GM12878 (cell line): ENCODE measurements around the gene HTATIP2. TPM values are rescaled to one million over a fixed set of nuclear protein-coding genes. Genes with fewer than 3 reads are reported as not detected.

Experiments used
- ATAC-seq: fragments of 200-7000 bp; cut with Tn5 transposase; 3 replicates; pipeline ENCODE4 v1.9.1; 2020; ENCODE audit warnings: mild to moderate bottlenecking, moderate library complexity
- BruUV-seq: library from RNA; stranded (reverse); fragments of 400-500 nt; replicated peaks from 2 replicates; lab custom pipeline; 2021; lab: Mats Ljungman, UMichigan
- CTCF ChIA-PET: fragments of 300-600 bp; sonication (Branson Sonifier 250); formaldehyde crosslinking; extraction: SDS; loops from one replicate; lab custom pipeline; 2021; ENCODE audit warnings: inconsistent platforms; lab: Yijun Ruan, JAX
- POLR2A ChIA-PET: fragments of 350-600 bp; formaldehyde crosslinking; extraction: SDS; loops from one replicate; lab custom pipeline; 2021; ENCODE audit warnings: inconsistent platforms; lab: Charles Lee
- RAD21 ChIA-PET: fragments of 300-600 bp; sonication (Branson Sonifier 250); formaldehyde crosslinking; loops from one replicate; lab custom pipeline; 2023; ENCODE audit warnings: antibody characterized with exemption; ENCODE audit not compliant: unreplicated experiment; lab: Charles Lee
- SMC1A ChIA-PET: fragments of 300-600 bp; sonication (Branson Sonifier 250); formaldehyde crosslinking; loops from one replicate; lab custom pipeline; 2023; ENCODE audit not compliant: unreplicated experiment, uncharacterized antibody; lab: Charles Lee
- DNase-seq: peaks from one replicate; pipeline ENCODE4 v3.0.0-alpha.2; 2011; ENCODE audit warnings: low read depth, low spot score
- FAIRE-seq: peaks from 3 replicates; lab custom pipeline; 2011; peaks lifted over from hg19 to GRCh38; lab: Jason Lieb, UNC
- H2AFZ ChIP-seq: 2 replicates; pipeline ENCODE4 v1.6.0; 2011; ENCODE audit warnings: low read depth, low read length, control low read depth; ENCODE audit not compliant: control insufficient read depth
- H3K27ac ChIP-seq: 2 replicates; pipeline ENCODE4 v1.5.1; 2011; ENCODE audit warnings: control low read depth; ENCODE audit not compliant: control insufficient read depth, insufficient read depth
- H3K27me3 ChIP-seq, 2 experiments: replicated peaks in 1 of 2; 2 replicates each; pipeline versions ENCODE4 v1.6.0 to v1.6.1; 2011; ENCODE audit warnings: low read length in 1 of 2; ENCODE audit not compliant: control insufficient read depth in 2 of 2, insufficient read depth in 2 of 2
- H3K36me3 ChIP-seq, 2 experiments: 2 replicates each; pipeline ENCODE4 v1.5.1; 2011; ENCODE audit warnings: low read length in 1 of 2; ENCODE audit not compliant: control insufficient read depth in 2 of 2, insufficient read depth in 2 of 2
- H3K4me1 ChIP-seq: 2 replicates; pipeline ENCODE4 v1.6.1; 2011; ENCODE audit warnings: mild to moderate bottlenecking, low read length, moderate library complexity, mixed read lengths; ENCODE audit not compliant: control insufficient read depth, insufficient read depth
- H3K4me2 ChIP-seq: 2 replicates; pipeline ENCODE4 v1.6.0; 2011; ENCODE audit warnings: control low read depth; ENCODE audit not compliant: control insufficient read depth, insufficient read depth
- H3K4me3 ChIP-seq: fragments of 200-600 bp; sonication (generic); 2 replicates; pipeline ENCODE4 v1.5.1; 2016
- H3K79me2 ChIP-seq: 2 replicates; pipeline ENCODE4 v1.6.0; 2011; ENCODE audit warnings: low read length; ENCODE audit not compliant: control insufficient read depth, insufficient read depth
- H3K9ac ChIP-seq: 2 replicates; pipeline ENCODE4 v1.8.0; 2011; ENCODE audit warnings: low read length, control low read depth, mixed read lengths; ENCODE audit not compliant: control insufficient read depth, insufficient read depth
- H3K9me3 ChIP-seq: replicated peaks from 3 replicates; pipeline ENCODE4 v1.5.1; 2011; ENCODE audit warnings: mild to moderate bottlenecking, low read length; ENCODE audit not compliant: control insufficient read depth, insufficient read depth
- H4K20me1 ChIP-seq: 2 replicates; pipeline ENCODE4 v1.6.0; 2011; ENCODE audit not compliant: control insufficient read depth, insufficient read depth
- CBFB ChIP-seq: IDR thresholded peaks from 2 replicates; pipeline ENCODE4 v1.6.1; 2016; ENCODE audit warnings: antibody characterized with exemption, low read depth
- CREB1 ChIP-seq: IDR thresholded peaks from 2 replicates; pipeline ENCODE4 v1.6.1; 2012; ENCODE audit warnings: low read depth, mild to moderate bottlenecking, inconsistent platforms
- JUND ChIP-seq: IDR thresholded peaks from 2 replicates; pipeline ENCODE4 v1.6.1; 2012; ENCODE audit warnings: low read depth, mild to moderate bottlenecking, low read length, improper control_type of control experiment, moderate library complexity
- MYC ChIP-seq: IDR thresholded peaks from 2 replicates; pipeline ENCODE4 v1.6.1; 2011; ENCODE audit warnings: mild to moderate bottlenecking, low read length, moderate library complexity, inconsistent platforms; ENCODE audit not compliant: insufficient read depth, insufficient replicate concordance, insufficient read length, severe bottlenecking
- NFXL1 ChIP-seq: fragments of 450-650 bp; IDR thresholded peaks from 2 replicates; pipeline ENCODE4 v1.6.1; 2017; ENCODE audit warnings: antibody characterized with exemption, mild to moderate bottlenecking, borderline replicate concordance
- NFYB ChIP-seq: IDR thresholded peaks from 2 replicates; pipeline ENCODE4 v1.6.1; 2011; ENCODE audit warnings: low read depth, mild to moderate bottlenecking, low read length, improper control_type of control experiment, moderate library complexity; ENCODE audit not compliant: insufficient read depth
- POLR2AphosphoS5 ChIP-seq: IDR thresholded peaks from 2 replicates; pipeline ENCODE4 v1.6.1; 2011; ENCODE audit warnings: mild to moderate bottlenecking, low read length, inconsistent platforms
- RFX5 ChIP-seq: IDR thresholded peaks from 2 replicates; pipeline ENCODE4 v1.6.1; 2011; ENCODE audit warnings: low read depth, low read length, improper control_type of control experiment
- SMC3 ChIP-seq: IDR thresholded peaks from 2 replicates; pipeline ENCODE4 v1.6.1; 2011; ENCODE audit warnings: low read length, improper control_type of control experiment, borderline replicate concordance
- SUZ12 ChIP-seq: fragments of 200-600 bp; sonication (generic); IDR thresholded peaks from one replicate; pipeline ENCODE4 v1.6.1; 2018; ENCODE audit warnings: antibody characterized with exemption, mild to moderate bottlenecking; ENCODE audit not compliant: unreplicated experiment
- TCF12 ChIP-seq: IDR thresholded peaks from 2 replicates; pipeline ENCODE4 v1.6.1; 2011; ENCODE audit warnings: low read depth, mild to moderate bottlenecking, low read length
- TCF3 ChIP-seq: IDR thresholded peaks from 2 replicates; pipeline ENCODE4 v1.6.1; 2012; ENCODE audit warnings: low read depth, mild to moderate bottlenecking, low read length, borderline replicate concordance; ENCODE audit not compliant: insufficient read depth
- in situ Hi-C: fragments of 300-500 bp; cut with MboI; formaldehyde crosslinking; loops from 9 replicates; pipeline ENCODE4 v1.14.3; 2018; ENCODE audit warnings: mixed read lengths
- intact Hi-C: fragments of 100-400 bp; cut with micrococcal nuclease; formaldehyde crosslinking; loops from one replicate; pipeline ENCODE4 v1.14.2; 2022; ENCODE audit not compliant: unreplicated experiment
- polyA plus RNA-seq, 11 experiments: library from polyadenylated mRNA; depleted of rRNA in 4 of 11; unstranded in 6 of 11; stranded (reverse) in 5 of 11; fragments of >200 nt; fragmentation: Nextera tagmentation in 4 of 11; fragmentation: Illumina TruSeq in 1 of 11; extraction: Ambion mirVana in 4 of 11; extraction: Trizol in 1 of 11; gene quantifications; 1 replicate in 1 of 11; 2 replicates in 10 of 11; pipeline versions ENCODE4 v1.2.1 to v1.2.3, GENCODE V29; 2011 to 2016; ENCODE audit warnings: inconsistent platforms in 2 of 11, missing spikeins in 2 of 11, low read depth in 1 of 11
- total RNA-seq, 4 experiments: library from RNA; depleted of rRNA in 3 of 4; stranded (reverse); fragments of >200 nt in 3 of 4; fragmentation: Illumina TruSeq in 1 of 4; extraction: Trizol in 1 of 4; gene quantifications; 2 replicates each; pipeline versions ENCODE4 v1.2.1 to v1.2.3, GENCODE V29; 2013 to 2021
- TF ChIP-seq, protein P1 (sequence below): fragments of 450-650 bp; conservative IDR thresholded peaks from 2 replicates; pipeline ENCODE4 v1.6.1; 2017; ENCODE audit warnings: mild to moderate bottlenecking, moderate library complexity
- TF ChIP-seq, protein P2 (sequence below): fragments of 450-650 bp; IDR thresholded peaks from 2 replicates; pipeline ENCODE4 v1.6.1; 2017; ENCODE audit warnings: borderline replicate concordance
- TF ChIP-seq, protein P3 (sequence below): IDR thresholded peaks from 2 replicates; pipeline ENCODE4 v1.6.1; 2011; ENCODE audit warnings: low read depth, low read length, improper control_type of control experiment, borderline replicate concordance

Gene HTATIP2
- total and polyA plus RNA-seq, 10 of the 15 experiments (the other 5 are each of a cell fraction or from before 2014, with no cell fraction given) = 25.4 to 58.5 (median 42.2) TPM

DNA sequence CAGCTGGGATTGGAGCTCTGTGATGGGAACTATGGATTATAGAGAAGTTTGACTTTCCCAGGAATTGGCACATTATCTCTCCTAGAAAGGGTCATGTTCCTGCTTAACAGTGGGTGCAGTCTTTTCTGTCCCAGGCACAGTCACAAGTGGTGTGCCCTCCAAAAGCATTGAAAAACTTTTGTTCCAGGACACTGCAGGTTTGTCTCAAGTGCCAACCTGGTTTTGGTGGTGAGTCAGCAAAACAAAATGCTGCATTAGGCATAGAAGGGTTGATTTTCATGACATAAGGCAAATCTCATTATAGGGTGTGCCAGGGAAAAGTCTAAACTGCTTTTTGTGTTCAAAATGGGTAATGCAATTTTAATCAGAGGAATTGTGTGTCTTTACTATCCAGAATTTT lies 4.9 kb downstream of the HTATIP2 start:
- RAD21 ChIA-PET = no interaction called here
- Histone ChIP-seq H3K9ac (no peak overlapping the region), H3K4me3 (no peak overlapping the region), H3K4me2 (no peak overlapping the region), H3K36me3 (no peaks in the 10 kb centered on the region), H3K27me3 (no peaks in the 10 kb centered on the region), H2AFZ (no peak overlapping the region), H3K9me3 (no peaks in the 10 kb centered on the region), H4K20me1 (no peaks in the 10 kb centered on the region), H3K4me1 (0 out of 2 replicates have a peak, but pooled peaks cover 3% of the 10 kb centered on the region)
- POLR2A ChIA-PET = no interaction called here
- CTCF ChIA-PET = interaction anchor here (1.5 to 8.1 kb wide), 2 partner anchors 15 to 241 kb away, joined by 3 to 66 read pairs; no protein-coding TSS in a partner anchor
- BruUV-seq = no TSS peak
- in situ Hi-C loops (no loop called here), intact Hi-C loops (no loop called here)
- no peak for FAIRE-seq
- no peak for ATAC-seq
- SMC1A ChIA-PET = interaction anchor here (0.6 to 1.0 kb wide), 2 partner anchors 18 to 1890 kb away, joined by 3 to 4 read pairs; no protein-coding TSS in a partner anchor
- no peak for DNase-seq
- TF ChIP-seq TCF3 (no peak), POLR2AphosphoS5 (no peak), MYC (no peak)
- TF ChIP-seq, all 136 proteins: peak for 0
- Histone ChIP-seq H3K27ac (no peak overlapping the region), H3K79me2 (peaks cover 2% of the 10 kb centered on the region)

DNA sequence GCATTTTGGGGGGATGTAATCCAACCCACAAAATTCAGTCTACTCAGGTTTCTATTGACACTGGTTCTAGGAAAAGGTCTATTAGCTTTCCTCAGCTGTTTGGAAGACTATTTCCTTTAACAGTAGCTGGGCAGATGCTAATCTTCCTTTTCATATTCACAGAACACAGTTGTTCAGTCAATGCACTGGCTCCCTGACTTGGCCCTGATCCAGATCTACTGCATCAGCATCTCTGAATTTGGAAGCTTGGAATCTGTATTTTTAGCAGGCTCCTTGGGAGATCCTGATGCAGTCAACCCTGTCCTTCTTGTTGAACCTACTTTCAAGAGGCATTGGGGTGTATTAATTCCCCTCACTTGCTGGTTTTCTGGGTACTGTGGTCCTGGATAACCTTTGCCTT lies 6.3 kb downstream of the HTATIP2 start:
- in situ Hi-C loops (no loop called here), intact Hi-C loops (no loop called here)
- ChIA-PET SMC1A (no interaction called here), POLR2A (no interaction called here), CTCF (interaction anchor here (3.0 to 8.1 kb wide), 2 partner anchors 15 to 16 kb away, joined by 13 to 66 read pairs; no protein-coding TSS in a partner anchor), RAD21 (no interaction called here)
- BruUV-seq = no TSS peak
- Histone ChIP-seq H3K9me3 (no peaks in the 10 kb centered on the region), H2AFZ (no peak overlapping the region), H3K36me3 (no peaks in the 10 kb centered on the region), H3K4me3 (no peak overlapping the region), H4K20me1 (no peaks in the 10 kb centered on the region), H3K27ac (no peak overlapping the region), H3K9ac (no peak overlapping the region), H3K27me3 (no peaks in the 10 kb centered on the region), H3K4me1 (no peaks in the 10 kb centered on the region), H3K4me2 (no peak overlapping the region), H3K79me2 (no peaks in the 10 kb centered on the region; the same call in 1 of the 2 replicates)
- FAIRE-seq = no peak
- no peak for ATAC-seq
- DNase-seq = no peak
- TF ChIP-seq, protein P1, sequence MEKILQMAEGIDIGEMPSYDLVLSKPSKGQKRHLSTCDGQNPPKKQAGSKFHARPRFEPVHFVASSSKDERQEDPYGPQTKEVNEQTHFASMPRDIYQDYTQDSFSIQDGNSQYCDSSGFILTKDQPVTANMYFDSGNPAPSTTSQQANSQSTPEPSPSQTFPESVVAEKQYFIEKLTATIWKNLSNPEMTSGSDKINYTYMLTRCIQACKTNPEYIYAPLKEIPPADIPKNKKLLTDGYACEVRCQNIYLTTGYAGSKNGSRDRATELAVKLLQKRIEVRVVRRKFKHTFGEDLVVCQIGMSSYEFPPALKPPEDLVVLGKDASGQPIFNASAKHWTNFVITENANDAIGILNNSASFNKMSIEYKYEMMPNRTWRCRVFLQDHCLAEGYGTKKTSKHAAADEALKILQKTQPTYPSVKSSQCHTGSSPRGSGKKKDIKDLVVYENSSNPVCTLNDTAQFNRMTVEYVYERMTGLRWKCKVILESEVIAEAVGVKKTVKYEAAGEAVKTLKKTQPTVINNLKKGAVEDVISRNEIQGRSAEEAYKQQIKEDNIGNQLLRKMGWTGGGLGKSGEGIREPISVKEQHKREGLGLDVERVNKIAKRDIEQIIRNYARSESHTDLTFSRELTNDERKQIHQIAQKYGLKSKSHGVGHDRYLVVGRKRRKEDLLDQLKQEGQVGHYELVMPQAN = no peak
- TF ChIP-seq SUZ12 (no peak), CREB1 (no peak), NFYB (no peak), NFXL1 (no peak), RFX5 (no peak), CBFB (no peak), TCF12 (no peak), JUND (no peak), SMC3 (no peak)
- TF ChIP-seq, protein P2, sequence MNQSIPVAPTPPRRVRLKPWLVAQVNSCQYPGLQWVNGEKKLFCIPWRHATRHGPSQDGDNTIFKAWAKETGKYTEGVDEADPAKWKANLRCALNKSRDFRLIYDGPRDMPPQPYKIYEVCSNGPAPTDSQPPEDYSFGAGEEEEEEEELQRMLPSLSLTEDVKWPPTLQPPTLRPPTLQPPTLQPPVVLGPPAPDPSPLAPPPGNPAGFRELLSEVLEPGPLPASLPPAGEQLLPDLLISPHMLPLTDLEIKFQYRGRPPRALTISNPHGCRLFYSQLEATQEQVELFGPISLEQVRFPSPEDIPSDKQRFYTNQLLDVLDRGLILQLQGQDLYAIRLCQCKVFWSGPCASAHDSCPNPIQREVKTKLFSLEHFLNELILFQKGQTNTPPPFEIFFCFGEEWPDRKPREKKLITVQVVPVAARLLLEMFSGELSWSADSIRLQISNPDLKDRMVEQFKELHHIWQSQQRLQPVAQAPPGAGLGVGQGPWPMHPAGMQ = no peak
- TF ChIP-seq, protein P3, sequence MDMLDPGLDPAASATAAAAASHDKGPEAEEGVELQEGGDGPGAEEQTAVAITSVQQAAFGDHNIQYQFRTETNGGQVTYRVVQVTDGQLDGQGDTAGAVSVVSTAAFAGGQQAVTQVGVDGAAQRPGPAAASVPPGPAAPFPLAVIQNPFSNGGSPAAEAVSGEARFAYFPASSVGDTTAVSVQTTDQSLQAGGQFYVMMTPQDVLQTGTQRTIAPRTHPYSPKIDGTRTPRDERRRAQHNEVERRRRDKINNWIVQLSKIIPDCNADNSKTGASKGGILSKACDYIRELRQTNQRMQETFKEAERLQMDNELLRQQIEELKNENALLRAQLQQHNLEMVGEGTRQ = no peak
